Measurements from ENCODE around the gene CWC22. TPM values are rescaled to one million over a fixed set of nuclear protein-coding genes. Genes with fewer than 3 reads are reported as not detected.

The CWC22 gene
- total RNA-seq, 1 experiment from 2014 or later = 14.2 TPM

DNA sequence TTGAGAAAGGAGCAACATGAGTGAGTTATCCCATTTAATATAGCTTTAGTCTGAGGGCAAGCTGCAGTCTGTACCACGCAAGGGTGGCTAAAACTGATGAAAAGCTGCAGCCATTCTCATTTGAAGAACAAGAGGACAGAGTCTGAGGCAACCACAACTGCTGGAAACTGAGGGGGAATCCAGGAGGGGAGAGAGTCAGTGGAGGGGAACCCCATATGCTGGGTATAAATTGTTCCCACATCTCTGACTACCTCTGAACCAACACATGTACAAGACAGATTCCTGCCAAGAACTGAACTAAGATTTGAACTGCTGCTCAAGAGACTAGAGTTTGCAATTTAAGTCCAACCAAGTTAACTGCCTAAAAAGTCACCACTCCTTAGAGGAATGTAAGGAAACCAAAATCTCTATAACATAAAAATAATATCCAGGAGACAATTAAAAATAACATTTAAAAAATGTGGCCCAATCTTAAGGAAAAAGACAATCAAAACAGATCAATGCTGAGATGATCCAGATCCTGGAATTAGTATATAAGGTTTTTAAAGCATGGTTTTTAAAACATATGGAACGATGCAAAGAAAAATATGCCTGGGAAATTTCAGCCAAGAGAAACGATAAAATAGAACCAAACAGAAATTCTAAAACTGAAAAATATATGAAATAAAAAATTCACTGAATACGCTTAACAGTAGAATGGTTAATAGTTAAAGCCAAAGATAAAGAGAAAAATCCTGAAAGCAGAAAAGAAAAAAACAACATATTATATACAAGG lies 11.2 kb downstream of the CWC22 start:
- H3K27ac ChIP-seq (ENCODE audit: low read length) = no peak overlapping the region
- H3K4me1 ChIP-seq (ENCODE audit: insufficient read depth, low read length) = peaks cover 4% of the 10 kb centered on the region; the same call in 1 of the 2 replicates
- ATAC-seq = no peak
- H3K36me3 ChIP-seq (ENCODE audit: low read depth, low read length) = peaks cover 11% of the 10 kb centered on the region
- H3K79me2 ChIP-seq (ENCODE audit: low read length) = peaks cover 77% of the 10 kb centered on the region
- no peaks in the 10 kb centered on the region for H3K9me2 ChIP-seq (replicated peaks; ENCODE audit: low read length)
- TF ChIP-seq, protein P1, sequence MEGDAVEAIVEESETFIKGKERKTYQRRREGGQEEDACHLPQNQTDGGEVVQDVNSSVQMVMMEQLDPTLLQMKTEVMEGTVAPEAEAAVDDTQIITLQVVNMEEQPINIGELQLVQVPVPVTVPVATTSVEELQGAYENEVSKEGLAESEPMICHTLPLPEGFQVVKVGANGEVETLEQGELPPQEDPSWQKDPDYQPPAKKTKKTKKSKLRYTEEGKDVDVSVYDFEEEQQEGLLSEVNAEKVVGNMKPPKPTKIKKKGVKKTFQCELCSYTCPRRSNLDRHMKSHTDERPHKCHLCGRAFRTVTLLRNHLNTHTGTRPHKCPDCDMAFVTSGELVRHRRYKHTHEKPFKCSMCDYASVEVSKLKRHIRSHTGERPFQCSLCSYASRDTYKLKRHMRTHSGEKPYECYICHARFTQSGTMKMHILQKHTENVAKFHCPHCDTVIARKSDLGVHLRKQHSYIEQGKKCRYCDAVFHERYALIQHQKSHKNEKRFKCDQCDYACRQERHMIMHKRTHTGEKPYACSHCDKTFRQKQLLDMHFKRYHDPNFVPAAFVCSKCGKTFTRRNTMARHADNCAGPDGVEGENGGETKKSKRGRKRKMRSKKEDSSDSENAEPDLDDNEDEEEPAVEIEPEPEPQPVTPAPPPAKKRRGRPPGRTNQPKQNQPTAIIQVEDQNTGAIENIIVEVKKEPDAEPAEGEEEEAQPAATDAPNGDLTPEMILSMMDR (conservative IDR thresholded peaks at IDR 0.05; ENCODE audit: low read depth, low read length) = no peak
- TF ChIP-seq EZH2 (IDR thresholded peaks at IDR 0.05; ENCODE audit: low read length, unreplicated experiment) (no peak), EZH2phosphoT487 (IDR thresholded peaks at IDR 0.05; ENCODE audit: borderline replicate concordance, low read length) (no peak)
- peaks cover 8% of the 10 kb centered on the region; the same call in 1 of the 2 replicates for H4K20me1 ChIP-seq (ENCODE audit: low read length)
- H3F3A ChIP-seq (ENCODE audit: low read length, unreplicated experiment) = no peaks in the 10 kb centered on the region
- H2AFZ ChIP-seq (ENCODE audit: low read length) = no peak overlapping the region
- H3K4me2 ChIP-seq (ENCODE audit: low read length) = no peak overlapping the region
- CTCF ChIA-PET = no interaction called here
- H3K9me3 ChIP-seq (ENCODE audit: low read length) = no peaks in the 10 kb centered on the region
- POLR2A ChIA-PET (ENCODE audit: unreplicated experiment) = no interaction called here
- DNase-seq = no peak
- intact Hi-C loops (cut with micrococcal nuclease) = no loop called here
- BruUV-seq (replicated peaks) = no TSS peak
- H3K9ac ChIP-seq (ENCODE audit: low read length) = no peak overlapping the region
- no peaks in the 10 kb centered on the region for H3K27me3 ChIP-seq (ENCODE audit: low read length)
- no peak overlapping the region for H3K4me3 ChIP-seq (ENCODE audit: low read length)

DNA sequence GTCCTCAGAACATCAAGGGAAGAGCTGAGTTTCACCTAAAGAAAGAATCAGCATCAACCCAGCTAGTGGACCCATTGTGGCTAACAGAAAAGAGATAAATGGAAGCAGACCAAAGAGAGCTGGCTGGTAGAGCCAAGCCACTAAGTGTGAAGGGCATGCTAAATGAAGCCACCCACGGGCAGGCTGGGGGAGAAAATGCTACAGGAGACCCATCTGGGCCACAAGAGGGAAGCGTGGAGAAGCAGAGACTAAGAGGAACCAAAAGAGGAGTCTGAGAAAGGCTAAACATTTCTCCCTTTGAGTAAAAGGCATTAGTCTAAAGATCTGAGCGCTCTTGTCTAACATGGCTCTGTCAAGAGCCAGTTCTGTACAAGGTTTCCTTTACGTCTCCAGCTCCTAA lies 15.8 kb downstream of the CWC22 start:
- Histone ChIP-seq H3K9ac (ENCODE audit: low read length) (no peak overlapping the region), H4K20me1 (ENCODE audit: low read length) (no peaks in the 10 kb centered on the region), H3K79me2 (ENCODE audit: low read length) (peaks cover 39% of the 10 kb centered on the region), H3K4me2 (ENCODE audit: low read length) (no peak overlapping the region), H3K9me3 (ENCODE audit: low read length) (no peaks in the 10 kb centered on the region), H2AFZ (ENCODE audit: low read length) (no peak overlapping the region), H3K27me3 (ENCODE audit: low read length) (no peaks in the 10 kb centered on the region), H3F3A (ENCODE audit: low read length, unreplicated experiment) (no peaks in the 10 kb centered on the region), H3K4me1 (ENCODE audit: insufficient read depth, low read length) (no peaks in the 10 kb centered on the region), H3K9me2 (replicated peaks; ENCODE audit: low read length) (no peaks in the 10 kb centered on the region), H3K4me3 (ENCODE audit: low read length) (no peak overlapping the region), H3K36me3 (ENCODE audit: low read depth, low read length) (peaks cover 16% of the 10 kb centered on the region), H3K27ac (ENCODE audit: low read length) (no peak overlapping the region)
- POLR2A ChIA-PET (ENCODE audit: unreplicated experiment) = no interaction called here
- intact Hi-C loops (cut with micrococcal nuclease) = loop anchor here (5.0 kb wide), 1 partner anchor 86 kb away; no protein-coding TSS in a partner anchor
- DNase-seq (peak; percentile 21), ATAC-seq (peak; percentile 48)
- no peak for TF ChIP-seq EZH2 (IDR thresholded peaks at IDR 0.05; ENCODE audit: low read length, unreplicated experiment)
- TF ChIP-seq, protein P1 (conservative IDR thresholded peaks at IDR 0.05; ENCODE audit: low read depth, low read length) = peak; percentile 50
- CTCF ChIA-PET = no interaction called here
- no TSS peak for BruUV-seq (replicated peaks)

DNA sequence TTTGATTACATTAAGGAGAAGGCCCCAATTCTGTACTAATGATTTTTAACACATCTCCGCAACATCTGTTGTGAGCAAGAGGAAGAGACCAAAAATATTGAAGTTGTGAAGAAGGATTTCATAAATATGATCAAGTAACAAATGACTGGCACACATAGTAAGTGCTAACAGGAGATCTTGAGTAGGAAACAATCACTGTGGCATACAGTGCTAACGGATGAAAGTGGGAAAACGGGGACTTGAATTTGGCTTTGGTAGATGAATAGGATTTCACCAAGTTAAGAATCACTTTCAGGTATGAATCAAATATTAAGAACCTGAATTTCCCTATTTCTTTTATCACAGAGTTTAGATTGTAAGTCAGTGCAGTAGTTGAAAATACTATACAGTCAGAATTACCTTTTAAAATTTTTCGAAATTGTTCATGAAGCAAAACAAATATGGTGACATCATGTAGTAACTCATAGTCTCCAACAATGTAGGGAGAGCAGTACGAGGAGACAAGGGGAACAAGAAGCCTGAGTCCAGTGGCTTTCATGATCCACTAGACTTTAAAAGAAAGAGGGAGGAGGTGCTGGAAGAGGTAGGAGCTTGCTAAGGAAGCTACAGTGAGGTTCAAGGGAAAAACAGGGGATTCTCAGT lies 16.3 kb downstream of the CWC22 start:
- no peaks in the 10 kb centered on the region for H3K27me3 ChIP-seq (ENCODE audit: low read length)
- H3K4me3 ChIP-seq (ENCODE audit: low read length) = no peak overlapping the region
- H3K4me1 ChIP-seq (ENCODE audit: insufficient read depth, low read length) = no peaks in the 10 kb centered on the region
- no peak for TF ChIP-seq EZH2 (IDR thresholded peaks at IDR 0.05; ENCODE audit: low read length, unreplicated experiment)
- TF ChIP-seq EZH2phosphoT487 (IDR thresholded peaks at IDR 0.05; ENCODE audit: borderline replicate concordance, low read length) = no peak
- TF ChIP-seq, protein P1 (conservative IDR thresholded peaks at IDR 0.05; ENCODE audit: low read depth, low read length) = no peak
- H3K36me3 ChIP-seq (ENCODE audit: low read depth, low read length) = peaks cover 22% of the 10 kb centered on the region
- no peak overlapping the region for H3K4me2 ChIP-seq (ENCODE audit: low read length)
- H3K27ac ChIP-seq (ENCODE audit: low read length) = no peak overlapping the region
- no peaks in the 10 kb centered on the region for H3F3A ChIP-seq (ENCODE audit: low read length, unreplicated experiment)
- H3K9ac ChIP-seq (ENCODE audit: low read length) = no peak overlapping the region
- ChIA-PET CTCF (no interaction called here), POLR2A (ENCODE audit: unreplicated experiment) (no interaction called here)
- H2AFZ ChIP-seq (ENCODE audit: low read length) = no peak overlapping the region
- H3K9me2 ChIP-seq (replicated peaks; ENCODE audit: low read length) = no peaks in the 10 kb centered on the region
- DNase-seq (no peak), ATAC-seq (no peak)
- H4K20me1 ChIP-seq (ENCODE audit: low read length) = no peaks in the 10 kb centered on the region
- BruUV-seq (replicated peaks) = no TSS peak
- intact Hi-C loops (cut with micrococcal nuclease) = loop anchor here (5.0 kb wide), 1 partner anchor 87 kb away; no protein-coding TSS in a partner anchor
- H3K9me3 ChIP-seq (ENCODE audit: low read length) = no peaks in the 10 kb centered on the region
- H3K79me2 ChIP-seq (ENCODE audit: low read length) = peaks cover 33% of the 10 kb centered on the region

Data from PC-3 (cell line).